ENCODE data around the gene CPS1. TPM values are rescaled to one million over a fixed set of nuclear protein-coding genes. Genes with fewer than 3 reads are reported as not detected.

Gene CPS1
- total and polyA plus RNA-seq, 2 of the 8 experiments (the other 6 are each of a cell fraction or from before 2014, with no cell fraction given), result 7.9 to 15.7 TPM

DNA sequence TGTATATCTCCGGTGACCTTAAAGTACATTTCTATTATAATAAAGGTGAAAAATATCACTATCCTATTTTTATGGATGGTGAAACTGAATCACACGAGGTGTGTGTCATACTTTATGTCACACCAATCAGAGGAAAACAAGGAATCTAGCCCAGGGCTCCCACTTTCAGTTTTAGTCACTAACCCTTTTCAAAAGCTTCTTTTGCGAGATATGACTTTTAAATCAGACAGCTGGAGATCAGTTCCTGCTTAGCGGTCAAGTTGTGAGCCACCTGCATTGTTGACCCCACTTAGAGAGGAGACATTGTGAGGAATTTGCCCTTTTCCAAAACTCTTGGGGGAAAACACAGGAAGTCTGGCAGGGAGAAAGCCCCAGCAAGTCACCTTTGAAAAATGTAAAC, 70.5 kb downstream of the CPS1 start:
- no peak overlapping the region for H3K27ac ChIP-seq (ENCODE audit: low read depth, low read length)
- no peak overlapping the region for H4K5ac ChIP-seq (ENCODE audit: insufficient read length, low read depth, low read length)
- no peaks in the 10 kb centered on the region for H3K79me2 ChIP-seq (ENCODE audit: control insufficient read depth in 1 of 2, insufficient read depth in 2 of 2, low read length in 2 of 2)
- no peaks in the 10 kb centered on the region for H3K36me3 ChIP-seq (ENCODE audit: control insufficient read depth in 2 of 4, insufficient read depth in 4 of 4, low read length in 3 of 4)
- H4K8ac ChIP-seq (ENCODE audit: extremely low read depth, insufficient read depth, low read length), result no peak overlapping the region
- no peak overlapping the region for H3K4me2 ChIP-seq (ENCODE audit: insufficient read depth in 1 of 2, low read depth in 2 of 2, low read length in 2 of 2)
- 79% methylated on average over 4 of the region's 4 CpGs; no CpG with 5 or more reads in 1 of the 2 experiments for WGBS, 2 experiments (ENCODE audit: extremely low coverage in 1 of 2, insufficient coverage in 1 of 2, insufficient read length in 1 of 2, insufficient replicate concordance in 2 of 2, low coverage in 1 of 2, low lambda C conversion rate in 2 of 2, missing lambda C conversion rate in 1 of 2)
- no peaks in the 10 kb centered on the region for H4K20me1 ChIP-seq (replicated peaks in 1 of 2; ENCODE audit: control insufficient read depth in 1 of 2, insufficient read depth in 2 of 2, low read length in 2 of 2)
- H3K23me2 ChIP-seq (ENCODE audit: low read depth, low read length), result no peaks in the 10 kb centered on the region
- no peaks in the 10 kb centered on the region for H3K27me3 ChIP-seq (replicated peaks in 1 of 4; ENCODE audit: control insufficient read depth in 3 of 4, extremely low read depth in 1 of 4, insufficient read depth in 3 of 4, low read length in 3 of 4)
- H3K23ac ChIP-seq (ENCODE audit: insufficient read length), result no peak overlapping the region
- no peak overlapping the region for H2BK15ac ChIP-seq (ENCODE audit: low read length)
- POLR2A ChIA-PET (ENCODE audit: partially characterized antibody), result no interaction called here
- H2AK5ac ChIP-seq (ENCODE audit: low read depth, low read length), result no peak overlapping the region
- H4K91ac ChIP-seq (replicated peaks; ENCODE audit: insufficient read length, low read length), result no peak overlapping the region
- TF ChIP-seq NRF1 (IDR thresholded peaks at IDR 0.05; ENCODE audit: low read depth, low read length) (no peak), RFX5 (IDR thresholded peaks at IDR 0.05; ENCODE audit: borderline replicate concordance, low read depth, low read length) (no peak), KDM4A (IDR thresholded peaks at IDR 0.05; ENCODE audit: low read depth, low read length, severe bottlenecking) (no peak), POU5F1 (IDR thresholded peaks at IDR 0.05; ENCODE audit: low read depth, low read length) (no peak), NANOG (IDR thresholded peaks at IDR 0.05; ENCODE audit: insufficient read depth, low read depth, low read length, poor library complexity, severe bottlenecking) (no peak), ZNF274 (IDR thresholded peaks at IDR 0.05; ENCODE audit: borderline replicate concordance, extremely low read depth, low read length) (no peak), POLR2A (IDR thresholded peaks at IDR 0.05; ENCODE audit: control extremely low read depth in 1 of 2, low read depth in 2 of 2, low read length in 2 of 2) (no peak)
- no peak overlapping the region for H3K4me3 ChIP-seq (ENCODE audit: extremely low read depth in 1 of 4, insufficient read depth in 2 of 4, low read depth in 3 of 4, low read length in 4 of 4)
- no peak overlapping the region for H2BK5ac ChIP-seq (ENCODE audit: low read depth, low read length)
- H3K9ac ChIP-seq (replicated peaks in 1 of 4; ENCODE audit: extremely low read depth in 1 of 4, low read depth in 3 of 4, low read length in 3 of 4), result no peak overlapping the region
- no peak overlapping the region for H3K4ac ChIP-seq (replicated peaks; ENCODE audit: insufficient read length, low read depth, low read length)
- no peak overlapping the region for H3K14ac ChIP-seq (ENCODE audit: insufficient read length)
- no peaks in the 10 kb centered on the region for H3K79me1 ChIP-seq (ENCODE audit: low read depth, low read length)
- no peak overlapping the region for H2AFZ ChIP-seq (ENCODE audit: low read length)
- DNase-seq (ENCODE audit: low read depth in 1 of 2, low spot score in 2 of 2) (no peak), FAIRE-seq (no peak)
- H2BK12ac ChIP-seq (ENCODE audit: low read depth, low read length), result no peak overlapping the region
- CTCF ChIA-PET (ENCODE audit: partially characterized antibody), result interaction anchor here (0.7 kb wide), 1 partner anchor 9 kb away, joined by 4 read pairs; no protein-coding TSS in a partner anchor
- H3K56ac ChIP-seq (replicated peaks; ENCODE audit: insufficient read length, low read depth, low read length), result no peak overlapping the region
- H3K4me1 ChIP-seq (replicated peaks in 1 of 4; ENCODE audit: control insufficient read depth in 3 of 4, insufficient read depth in 4 of 4, low read length in 3 of 4), result peaks cover 0 to 3% (median 1%) of the 10 kb centered on the region in 4 experiments; a peak in 2 of 7 replicates
- H3K9me3 ChIP-seq (ENCODE audit: insufficient read depth in 2 of 2, low read depth in 1 of 2, low read length in 1 of 2), result no peaks in the 10 kb centered on the region
- H3K18ac ChIP-seq (ENCODE audit: extremely low read depth, low read length), result no peak overlapping the region
- no peak overlapping the region for H2BK120ac ChIP-seq (replicated peaks; ENCODE audit: low read depth, low read length)
- H2BK20ac ChIP-seq (ENCODE audit: low read length), result no peak overlapping the region
